Activated effector memory CD4-positive, alpha-beta T cell treated with Interleukin-2 at 50 U/mL for 16 hours (primary cell): ENCODE results near the gene CACFD1.
"Not testable (repeated sequence)": the region's sequence is repeated elsewhere in the genome, so short reads cannot be mapped to it uniquely, and the experiment has no call there.

ENCODE experiments used
- DNase-seq: peaks from one replicate; pipeline ENCODE4 v3.0.0-alpha.2; 2020

Gene CACFD1

DNA sequence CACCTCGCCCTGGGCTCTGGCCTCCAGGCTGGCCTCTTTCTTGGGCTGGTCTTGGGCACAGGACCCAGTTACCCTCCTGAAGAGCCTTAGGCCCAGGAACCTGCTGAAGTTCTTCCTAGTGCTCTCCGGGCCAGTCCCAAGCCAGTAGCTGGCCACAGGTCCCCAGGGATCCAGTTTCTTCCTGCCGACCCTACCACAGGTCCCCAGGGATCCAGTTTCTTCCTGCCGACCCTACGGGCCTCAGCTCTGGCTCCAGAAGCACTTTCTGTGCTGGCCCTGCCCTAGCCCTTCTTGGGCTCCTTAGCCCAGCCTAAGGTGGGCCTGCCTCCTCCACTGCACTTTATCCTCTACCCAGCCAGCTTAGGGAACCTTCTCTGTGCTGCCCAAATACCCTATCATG lies 18.2 kb upstream of the CACFD1 start:
- no peak for DNase-seq

DNA sequence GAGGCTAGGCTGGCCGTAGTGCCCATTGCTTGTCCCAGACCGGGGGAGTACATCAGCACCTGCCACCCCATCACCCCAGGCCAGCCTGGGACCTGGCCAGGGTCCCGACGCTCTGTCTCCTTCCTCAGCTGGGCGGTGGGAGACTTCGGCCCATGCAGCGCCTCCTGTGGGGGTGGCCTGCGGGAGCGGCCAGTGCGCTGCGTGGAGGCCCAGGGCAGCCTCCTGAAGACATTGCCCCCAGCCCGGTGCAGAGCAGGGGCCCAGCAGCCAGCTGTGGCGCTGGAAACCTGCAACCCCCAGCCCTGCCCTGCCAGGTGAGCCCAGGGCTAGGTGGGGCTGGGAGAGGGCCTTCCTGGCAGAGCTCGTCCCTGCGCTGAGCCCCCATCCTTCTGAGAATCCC lies 16.5 kb upstream of the CACFD1 start:
- DNase-seq, result no peak

DNA sequence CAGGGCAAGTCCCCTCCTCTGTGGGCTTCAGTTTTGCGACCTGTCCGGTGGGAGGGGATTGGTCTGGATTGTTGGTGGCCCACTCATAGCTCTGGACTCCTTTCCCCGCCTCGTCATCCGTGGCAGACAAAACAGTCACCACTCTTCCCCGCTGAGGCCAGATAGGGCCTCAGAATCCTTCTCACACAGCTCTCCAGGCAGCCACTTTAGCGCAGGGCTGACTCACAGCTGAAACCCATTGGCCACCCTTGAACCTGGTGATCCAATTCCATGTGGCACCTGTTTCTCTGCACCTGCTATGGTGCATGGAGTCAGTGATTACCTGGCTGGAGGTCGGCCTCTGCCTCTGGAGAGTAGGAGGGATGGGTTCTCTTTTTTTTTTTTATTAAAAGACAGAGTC lies 15.8 kb upstream of the CACFD1 start:
- DNase-seq, result no peak

DNA sequence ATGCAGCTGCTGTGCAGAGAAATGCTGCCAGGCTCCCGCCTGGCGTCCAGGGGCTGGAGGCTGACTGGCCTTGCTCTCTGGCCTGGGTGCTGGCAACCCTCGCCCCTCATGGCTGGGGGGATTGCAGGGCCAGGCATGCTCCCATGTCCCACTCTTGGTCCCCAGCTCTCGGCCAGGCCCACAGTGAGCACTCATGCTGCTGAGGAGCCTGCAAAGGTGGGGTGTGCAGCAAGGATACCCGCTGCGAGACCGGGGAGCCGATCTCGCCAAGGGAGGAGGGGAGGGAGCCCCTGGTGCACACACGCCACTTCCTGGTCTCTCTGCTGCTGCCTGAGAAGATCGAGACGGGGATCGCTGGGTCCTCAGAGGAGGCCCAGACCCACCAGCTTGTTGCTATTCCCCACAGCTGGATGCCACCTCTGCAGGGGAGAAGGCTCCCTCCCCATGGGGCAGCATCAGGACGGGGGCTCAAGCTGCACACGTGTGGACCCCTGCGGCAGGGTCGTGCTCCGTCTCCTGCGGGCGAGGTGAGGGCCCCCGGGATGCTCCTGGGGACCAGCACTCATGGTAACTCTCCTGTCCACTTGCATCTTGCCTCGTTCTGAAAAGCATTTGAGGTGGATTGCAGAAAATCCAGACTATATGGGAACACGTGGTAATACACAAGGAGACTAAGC lies 14.3 kb upstream of the CACFD1 start:
- no peak for DNase-seq

DNA sequence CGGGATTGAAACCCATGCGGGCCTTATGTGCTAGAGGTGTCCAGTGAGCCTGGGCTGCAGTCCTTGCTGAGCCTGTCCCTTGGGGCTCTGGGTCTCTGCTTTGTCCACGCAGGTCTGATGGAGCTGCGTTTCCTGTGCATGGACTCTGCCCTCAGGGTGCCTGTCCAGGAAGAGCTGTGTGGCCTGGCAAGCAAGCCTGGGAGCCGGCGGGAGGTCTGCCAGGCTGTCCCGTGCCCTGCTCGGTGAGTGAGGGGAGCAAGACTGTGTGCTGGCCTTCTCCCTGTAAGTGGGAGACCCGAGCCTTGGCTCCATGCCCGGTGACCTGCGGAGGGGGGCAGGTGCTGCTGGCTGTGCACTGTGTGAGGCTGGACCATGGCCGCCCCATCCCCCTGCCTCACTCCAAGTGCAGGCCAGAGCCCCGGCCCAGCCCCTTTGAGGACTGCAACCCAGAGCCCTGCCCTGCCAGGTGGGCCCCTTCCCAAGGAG lies 11.2 kb upstream of the CACFD1 start:
- DNase-seq, result no peak

DNA sequence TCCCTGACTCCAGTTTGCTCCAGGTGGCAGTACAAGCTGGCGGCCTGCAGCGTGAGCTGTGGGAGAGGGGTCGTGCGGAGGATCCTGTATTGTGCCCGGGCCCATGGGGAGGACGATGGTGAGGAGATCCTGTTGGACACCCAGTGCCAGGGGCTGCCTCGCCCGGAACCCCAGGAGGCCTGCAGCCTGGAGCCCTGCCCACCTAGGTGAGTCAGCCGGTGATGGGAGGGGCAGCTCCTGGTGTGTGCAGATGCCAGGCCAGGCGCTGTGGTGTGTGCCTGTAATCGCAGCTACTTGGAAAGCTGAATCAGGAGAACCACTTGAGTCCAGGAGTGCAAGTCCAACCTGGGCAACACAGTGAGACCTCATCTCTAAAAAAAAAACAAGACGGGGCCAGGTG lies 10.0 kb upstream of the CACFD1 start:
- DNase-seq, result no peak

DNA sequence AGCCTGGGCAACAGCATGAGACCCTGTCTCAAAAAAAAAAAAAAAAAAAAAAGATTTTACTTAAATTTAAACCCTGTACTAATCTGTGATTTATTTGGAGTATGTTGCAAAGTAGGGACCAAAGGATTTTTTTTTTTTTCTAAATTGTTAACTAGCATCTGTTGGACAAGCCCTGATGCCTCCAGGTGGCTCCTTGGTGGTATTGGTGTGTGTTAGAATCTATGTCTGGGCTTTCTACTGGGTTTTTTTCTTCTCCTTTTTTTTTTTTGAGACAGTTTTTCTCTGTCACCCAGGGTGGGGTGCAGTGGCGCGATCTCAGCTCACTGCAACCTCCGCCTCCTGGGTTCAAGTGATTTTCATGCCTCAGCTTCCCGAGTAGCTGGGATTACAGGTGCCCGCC lies 7.9 kb upstream of the CACFD1 start:
- not testable (repeated sequence) for DNase-seq

DNA sequence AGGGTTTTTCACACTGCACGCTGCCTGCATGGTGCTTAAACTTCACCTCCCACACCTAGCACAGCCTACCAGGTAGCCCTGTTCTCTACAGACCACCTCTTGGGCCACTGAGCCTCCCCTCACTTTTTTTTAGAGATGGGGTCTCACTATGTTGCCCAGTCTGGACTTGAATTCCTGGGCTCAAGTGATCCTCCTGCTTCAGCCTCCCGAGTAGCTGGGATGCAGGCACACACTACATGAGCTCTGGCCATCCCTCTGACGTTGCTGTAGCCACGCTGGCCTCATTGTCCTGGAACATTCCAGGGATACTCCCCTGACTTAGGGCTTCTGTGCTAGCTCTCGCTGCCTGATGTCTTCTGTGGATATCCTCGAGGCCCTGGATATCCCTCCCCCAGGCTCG lies 7.2 kb upstream of the CACFD1 start:
- no peak for DNase-seq

DNA sequence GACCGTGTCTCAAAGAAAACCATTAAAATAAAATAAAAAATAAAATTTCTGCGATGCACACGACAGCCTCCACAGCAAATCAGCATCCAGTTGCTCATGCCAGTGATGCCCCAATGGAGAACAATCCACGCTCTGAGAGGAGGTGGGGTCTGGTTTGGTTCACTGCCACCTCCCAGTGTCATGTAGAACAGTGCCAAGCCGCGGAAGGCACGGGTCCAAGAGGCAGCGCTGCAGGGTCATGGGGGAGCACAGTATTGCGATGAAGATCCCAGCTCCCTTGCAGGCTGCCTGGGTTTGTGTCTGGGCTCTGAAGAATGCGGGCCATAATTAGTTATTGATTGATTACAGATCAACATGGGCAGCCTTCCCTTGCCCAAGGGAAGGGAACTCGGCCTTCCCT lies 6.1 kb upstream of the CACFD1 start:
- no peak for DNase-seq

DNA sequence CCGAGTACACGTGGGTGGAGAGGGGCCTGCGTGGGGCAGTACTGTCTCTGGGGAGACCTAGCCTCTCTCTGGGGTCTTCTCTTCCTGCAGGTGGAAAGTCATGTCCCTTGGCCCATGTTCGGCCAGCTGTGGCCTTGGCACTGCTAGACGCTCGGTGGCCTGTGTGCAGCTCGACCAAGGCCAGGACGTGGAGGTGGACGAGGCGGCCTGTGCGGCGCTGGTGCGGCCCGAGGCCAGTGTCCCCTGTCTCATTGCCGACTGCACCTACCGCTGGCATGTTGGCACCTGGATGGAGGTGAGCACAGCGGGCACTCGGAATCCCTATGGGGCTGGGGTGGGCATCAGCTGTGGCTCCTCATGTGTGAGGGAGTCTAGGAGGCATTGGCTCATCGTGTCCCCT lies 5.5 kb upstream of the CACFD1 start:
- DNase-seq, result no peak

DNA sequence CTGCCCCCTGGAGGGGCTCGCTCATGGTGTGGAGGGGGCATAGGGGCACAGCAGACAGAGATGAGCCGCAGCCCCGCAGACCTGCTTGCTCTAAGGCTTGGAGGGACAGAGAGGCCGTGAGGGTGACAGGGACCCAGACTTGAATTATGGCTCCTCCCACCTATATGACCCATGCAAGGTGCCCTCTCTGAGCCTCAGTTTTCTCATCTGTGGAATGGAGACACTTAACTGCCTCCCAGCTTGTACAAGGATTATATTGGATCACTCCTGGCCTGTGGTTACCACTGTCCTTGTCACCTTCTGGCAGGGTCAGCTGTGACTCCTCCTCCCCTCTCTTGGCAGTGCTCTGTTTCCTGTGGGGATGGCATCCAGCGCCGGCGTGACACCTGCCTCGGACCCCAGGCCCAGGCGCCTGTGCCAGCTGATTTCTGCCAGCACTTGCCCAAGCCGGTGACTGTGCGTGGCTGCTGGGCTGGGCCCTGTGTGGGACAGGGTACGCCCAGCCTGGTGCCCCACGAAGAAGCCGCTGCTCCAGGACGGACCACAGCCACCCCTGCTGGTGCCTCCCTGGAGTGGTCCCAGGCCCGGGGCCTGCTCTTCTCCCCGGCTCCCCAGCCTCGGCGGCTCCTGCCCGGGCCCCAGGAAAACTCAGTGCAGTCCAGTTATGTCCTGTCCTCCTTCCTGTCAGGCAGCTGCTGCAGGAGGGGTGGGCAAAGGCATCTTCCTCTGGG lies 4.7 kb upstream of the CACFD1 start:
- DNase-seq, result no peak

DNA sequence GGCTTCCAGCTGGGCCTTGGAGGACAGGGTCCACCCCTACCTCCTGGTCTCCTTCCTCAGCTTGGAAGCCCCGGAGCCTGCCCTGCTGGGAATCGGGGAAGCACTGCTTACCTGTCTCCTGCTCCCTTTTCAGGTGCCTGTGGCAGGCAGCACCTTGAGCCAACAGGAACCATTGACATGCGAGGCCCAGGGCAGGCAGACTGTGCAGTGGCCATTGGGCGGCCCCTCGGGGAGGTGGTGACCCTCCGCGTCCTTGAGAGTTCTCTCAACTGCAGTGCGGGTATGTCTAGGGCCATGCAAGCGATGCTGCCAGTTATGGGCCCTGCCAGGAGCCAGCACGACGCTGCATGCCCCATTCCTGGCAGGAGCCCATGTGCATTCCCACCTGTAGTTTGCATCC lies 3.8 kb upstream of the CACFD1 start:
- no peak for DNase-seq

DNA sequence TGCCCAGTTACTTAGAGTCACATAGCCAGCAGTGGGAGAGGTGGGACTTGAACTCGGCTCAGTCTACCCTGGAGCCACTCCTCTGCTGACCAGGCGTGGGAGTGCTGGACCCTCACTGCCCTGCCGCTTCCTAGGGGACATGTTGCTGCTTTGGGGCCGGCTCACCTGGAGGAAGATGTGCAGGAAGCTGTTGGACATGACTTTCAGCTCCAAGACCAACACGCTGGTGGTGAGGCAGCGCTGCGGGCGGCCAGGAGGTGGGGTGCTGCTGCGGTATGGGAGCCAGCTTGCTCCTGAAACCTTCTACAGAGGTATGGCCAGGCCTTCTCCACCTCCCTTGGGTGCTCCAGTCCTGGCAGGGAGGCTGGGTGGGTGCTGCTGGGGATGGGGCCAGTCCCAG lies 3.4 kb upstream of the CACFD1 start:
- DNase-seq, result no peak

DNA sequence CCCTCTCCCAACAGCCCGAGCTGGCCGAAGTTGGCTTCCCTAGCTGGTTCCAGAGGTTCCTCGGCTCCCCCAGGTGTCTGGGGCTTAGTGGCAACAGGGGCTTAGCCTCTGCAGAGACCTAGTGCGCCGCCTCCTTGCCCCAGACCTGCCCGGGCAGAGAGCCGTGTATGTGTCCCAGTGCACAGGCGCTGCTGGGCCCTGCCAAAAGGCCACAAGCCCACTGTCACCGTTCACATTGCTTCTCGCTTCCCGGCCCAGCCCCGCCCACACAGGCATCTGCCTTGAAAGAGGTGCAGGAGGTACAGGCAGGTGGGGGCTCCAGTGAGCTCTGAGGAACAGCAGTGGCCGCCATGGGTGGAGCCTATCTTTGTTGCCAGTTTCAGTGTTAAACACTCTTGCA lies 2.5 kb upstream of the CACFD1 start:
- no peak for DNase-seq

DNA sequence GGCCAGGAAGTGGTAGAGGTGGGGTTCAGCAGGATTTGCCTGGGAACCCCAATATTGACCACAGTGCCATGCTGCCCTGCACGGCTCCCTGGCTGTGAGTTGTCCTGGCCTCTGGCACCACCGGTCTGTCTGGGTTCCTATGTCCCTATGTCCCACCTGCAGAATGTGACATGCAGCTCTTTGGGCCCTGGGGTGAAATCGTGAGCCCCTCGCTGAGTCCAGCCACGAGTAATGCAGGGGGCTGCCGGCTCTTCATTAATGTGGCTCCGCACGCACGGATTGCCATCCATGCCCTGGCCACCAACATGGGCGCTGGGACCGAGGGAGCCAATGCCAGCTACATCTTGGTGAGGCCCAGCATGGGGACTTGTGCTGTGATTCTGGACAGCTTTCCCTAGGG lies 2.0 kb upstream of the CACFD1 start:
- no peak for DNase-seq

DNA sequence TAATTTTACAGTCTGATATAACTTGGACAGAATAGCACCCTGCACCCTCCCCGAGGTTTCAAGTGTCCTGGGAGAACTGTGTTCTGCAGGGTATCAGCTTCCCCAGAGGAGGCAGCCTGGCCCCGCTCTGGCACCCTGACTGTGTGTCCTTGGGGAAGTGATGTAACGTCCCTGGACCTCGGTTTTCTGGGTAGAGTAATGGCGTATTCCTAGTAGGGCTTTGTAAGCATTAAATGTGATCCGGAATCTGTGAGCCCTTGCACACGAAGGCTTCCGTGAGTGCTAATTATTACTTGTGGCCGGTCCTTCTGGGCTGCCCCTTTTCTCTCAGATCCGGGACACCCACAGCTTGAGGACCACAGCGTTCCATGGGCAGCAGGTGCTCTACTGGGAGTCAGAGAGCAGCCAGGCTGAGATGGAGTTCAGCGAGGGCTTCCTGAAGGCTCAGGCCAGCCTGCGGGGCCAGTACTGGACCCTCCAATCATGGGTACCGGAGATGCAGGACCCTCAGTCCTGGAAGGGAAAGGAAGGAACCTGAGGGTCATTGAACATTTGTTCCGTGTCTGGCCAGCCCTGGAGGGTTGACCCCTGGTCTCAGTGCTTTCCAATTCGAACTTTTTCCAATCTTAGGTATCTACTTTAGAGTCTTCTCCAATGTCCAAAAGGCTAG lies 1.0 kb upstream of the CACFD1 start:
- no peak for DNase-seq

DNA sequence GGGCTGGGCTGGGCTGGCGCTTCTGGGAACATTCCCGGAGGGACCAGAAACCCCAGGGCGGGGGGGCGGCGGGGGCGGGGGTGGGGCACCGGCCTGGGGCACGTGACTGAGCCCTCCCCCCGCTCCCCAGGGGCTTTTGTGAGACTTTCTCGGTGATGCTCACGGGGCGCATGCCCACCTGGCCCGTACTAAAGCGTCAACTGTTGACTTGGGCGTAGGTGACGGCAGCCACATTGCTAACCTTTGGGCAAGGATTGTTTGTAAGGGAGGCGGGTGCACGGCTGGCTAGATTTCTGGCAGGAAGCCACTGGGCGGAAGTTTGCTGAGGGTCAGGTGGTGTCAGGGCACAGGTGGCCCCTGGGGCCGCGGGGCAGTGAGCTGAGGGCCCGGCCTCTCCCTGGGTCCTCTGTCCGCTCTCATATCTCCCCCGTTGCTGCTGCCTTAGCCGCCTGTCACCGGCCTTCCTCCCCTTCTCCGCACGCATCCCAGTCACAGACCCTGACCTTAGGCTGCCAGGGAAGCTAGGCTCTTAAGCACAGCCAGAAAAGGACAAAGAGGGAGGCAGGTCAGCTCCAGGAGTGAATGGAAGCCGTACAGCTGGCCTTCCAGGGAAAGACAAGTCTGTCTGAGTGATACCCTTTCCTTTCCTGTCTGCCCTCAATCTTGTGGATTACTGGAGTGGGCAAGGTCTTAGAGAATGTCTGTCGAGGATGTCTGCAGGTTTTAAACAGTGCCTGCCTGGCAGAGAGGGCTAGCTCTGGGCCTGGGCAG lies 812 bp downstream of the CACFD1 start:
- no peak for DNase-seq

DNA sequence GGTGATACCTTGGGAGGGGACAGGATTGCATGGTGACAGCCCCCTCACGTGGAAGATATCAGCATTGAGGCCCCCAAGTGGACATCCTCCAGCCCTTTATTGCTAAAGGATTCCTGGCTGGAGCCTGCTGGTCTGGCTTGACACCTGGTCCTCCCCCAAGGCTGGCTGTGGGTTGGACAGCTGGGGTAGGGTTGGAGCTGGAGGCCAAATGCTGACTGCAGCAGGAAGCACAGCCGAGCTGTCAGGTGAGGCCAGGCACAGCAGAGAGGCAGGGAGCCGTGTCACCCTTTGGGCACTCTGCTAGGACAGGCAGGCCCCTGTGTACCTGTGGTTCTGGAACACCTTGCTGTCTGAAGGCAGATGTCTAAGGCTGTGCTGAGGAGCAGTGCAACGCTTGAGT lies 2.2 kb downstream of the CACFD1 start:
- no peak for DNase-seq

DNA sequence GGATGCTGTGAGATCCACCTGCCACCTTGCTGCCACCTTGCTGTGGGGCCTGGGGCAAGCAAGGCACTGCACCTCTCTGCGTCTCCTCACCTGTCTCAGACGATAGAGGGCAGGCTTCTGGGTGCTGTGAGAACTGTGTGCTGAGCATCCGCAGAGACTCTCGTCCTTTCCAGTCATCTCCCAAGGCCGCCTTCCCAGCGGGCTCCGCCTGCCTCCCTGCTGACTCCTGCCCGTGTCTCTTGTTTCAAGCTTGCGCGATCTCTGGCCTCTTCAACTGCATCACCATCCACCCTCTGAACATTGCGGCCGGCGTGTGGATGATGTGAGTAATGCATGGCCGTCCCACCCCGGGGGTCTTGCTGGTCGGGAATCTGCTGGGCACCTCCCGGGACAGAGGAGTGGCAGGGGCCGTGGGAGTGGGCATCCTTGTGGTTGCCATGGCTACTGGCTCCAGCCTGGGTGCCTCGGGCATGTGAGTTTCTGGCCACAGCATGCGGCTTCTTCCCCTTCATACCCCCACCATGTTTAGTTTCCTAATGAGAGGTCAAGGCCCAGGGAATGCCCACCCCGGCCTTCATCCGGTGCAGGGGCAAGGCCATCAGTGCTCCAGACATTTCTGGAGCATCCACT lies 3.6 kb downstream of the CACFD1 start:
- no peak for DNase-seq

DNA sequence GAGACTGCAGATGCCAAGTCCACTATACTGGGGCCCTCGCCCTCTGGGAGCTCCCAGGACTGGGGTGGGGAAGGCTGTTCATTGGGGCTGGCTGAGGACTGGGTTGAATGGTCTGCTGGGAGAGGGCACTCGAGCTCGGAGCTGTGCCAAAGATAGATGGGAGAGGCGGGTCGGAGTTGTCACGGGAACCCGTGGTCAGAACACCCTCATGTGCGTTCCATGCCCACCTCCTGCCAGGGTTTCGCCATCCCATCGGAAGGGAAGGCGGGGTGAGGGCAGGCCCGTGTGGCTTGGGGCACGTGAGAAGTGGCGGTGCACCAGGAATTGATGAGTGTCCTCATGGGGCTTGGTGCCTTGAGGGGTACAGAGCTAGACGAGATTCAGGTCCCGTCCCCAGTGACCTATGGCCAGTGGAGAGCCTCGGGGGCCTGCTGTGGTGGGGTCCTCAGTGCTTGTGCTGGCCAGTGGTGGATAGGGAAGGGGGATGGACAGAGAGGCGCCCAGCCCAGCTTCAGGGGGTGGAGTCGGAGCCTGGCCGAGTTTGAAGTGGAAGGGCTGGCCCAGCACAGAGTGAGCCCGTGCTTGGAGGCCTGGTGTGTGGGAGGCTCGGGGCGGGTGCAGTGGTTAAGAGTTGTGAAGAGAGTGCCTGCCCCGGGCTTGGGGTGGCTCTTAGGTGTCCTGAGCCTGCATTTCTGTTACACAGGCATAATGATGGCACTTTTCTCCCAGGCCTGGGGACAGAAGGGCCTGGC lies 4.3 kb downstream of the CACFD1 start:
- no peak for DNase-seq

DNA sequence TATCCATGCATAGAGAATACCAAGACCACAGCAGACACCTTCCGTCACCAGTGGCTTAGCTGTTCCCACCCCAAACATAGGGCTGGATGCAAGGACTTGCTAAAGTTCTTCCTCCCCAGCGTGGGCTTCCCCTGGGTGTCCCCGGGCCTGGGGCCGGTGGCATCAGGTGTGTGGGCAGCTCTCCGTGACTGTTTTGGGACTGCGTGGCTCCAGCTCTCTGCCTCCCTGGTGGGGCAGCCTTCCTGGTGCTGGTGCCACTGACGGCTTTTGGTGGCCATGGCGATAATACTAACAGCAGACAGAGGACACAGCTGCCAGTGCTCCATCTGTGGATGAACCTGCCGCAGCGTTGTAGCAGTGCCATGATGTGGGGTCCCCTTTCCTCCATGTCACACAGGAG lies 4.9 kb downstream of the CACFD1 start:
- no peak for DNase-seq

DNA sequence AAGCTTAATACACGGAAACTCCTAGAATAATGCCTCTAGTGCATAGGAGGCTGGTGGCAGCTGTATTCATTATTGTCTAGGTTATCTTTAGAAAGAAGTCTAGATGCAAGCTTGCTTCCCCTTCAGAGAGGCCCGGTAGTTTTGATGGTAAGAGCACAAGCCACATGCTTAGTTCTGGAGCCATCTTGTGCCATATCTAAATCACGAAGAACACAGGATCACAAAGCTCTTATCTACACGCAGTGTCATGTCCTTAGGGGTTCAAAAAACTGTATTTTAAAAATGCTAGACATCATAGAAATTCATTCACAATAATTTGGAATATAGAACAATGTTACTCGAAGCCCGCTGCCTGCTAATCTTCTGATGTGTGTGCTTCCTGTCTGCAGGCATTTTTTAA lies 6.2 kb downstream of the CACFD1 start:
- no peak for DNase-seq
